ENCODE measurements around the gene PNKD. TPM values are rescaled to one million over a fixed set of nuclear protein-coding genes. Genes with fewer than 3 reads are reported as not detected.

Gene PNKD
- total and polyA plus RNA-seq, 2 donors from 2014 or later = 90.6 to 244 TPM

- Histone ChIP-seq H3K9ac (ENCODE audit: low read length in 3 of 3) (no peak overlapping the region), H3K4me3 (ENCODE audit: low read length in 3 of 3) (no peak overlapping the region), H3K27ac (ENCODE audit: low read depth in 2 of 2, low read length in 2 of 2) (no peak overlapping the region), H3K27me3 (ENCODE audit: control insufficient read depth, insufficient read depth, low read length) (no peaks in the 10 kb centered on the region), H3K9me3 (ENCODE audit: control insufficient read depth in 2 of 3, insufficient read depth in 1 of 3, low read length in 3 of 3) (no peaks in the 10 kb centered on the region), H3K36me3 (ENCODE audit: control insufficient read depth in 2 of 3, insufficient read depth in 3 of 3, low read length in 3 of 3) (peaks cover 0 to 39% (median 12%) of the 10 kb centered on the region in 3 donors), H3K4me1 (ENCODE audit: control insufficient read depth in 2 of 3, insufficient read depth in 2 of 3, low read depth in 1 of 3, low read length in 3 of 3) (peaks cover 0 to 19% (median 15%) of the 10 kb centered on the region in 3 donors)
- no peak for TF ChIP-seq CTCF (IDR thresholded peaks at IDR 0.05; ENCODE audit: borderline replicate concordance, extremely low read depth, insufficient read depth)
- intact Hi-C loops (cut with DNase I) = no loop called here
- DNase-seq (peak in 2 of 5 donors; percentile 52 to 58), FAIRE-seq (no peak)
Observed at GRCh38 chr2:218264773-218265561, 5.4 kb upstream of the PNKD start.

GRCh38 chr2:218265626-218266025, 4.7 kb upstream of the PNKD start:
- FAIRE-seq = no peak
- H3K36me3 ChIP-seq (ENCODE audit: control insufficient read depth in 2 of 3, insufficient read depth in 3 of 3, low read length in 3 of 3) = peaks cover 0 to 39% (median 12%) of the 10 kb centered on the region in 3 donors
- H3K27me3 ChIP-seq (ENCODE audit: control insufficient read depth, insufficient read depth, low read length) = no peaks in the 10 kb centered on the region
- intact Hi-C loops (cut with DNase I) = no loop called here
- no peaks in the 10 kb centered on the region for H3K9me3 ChIP-seq (ENCODE audit: control insufficient read depth in 2 of 3, insufficient read depth in 1 of 3, low read length in 3 of 3)
- no peak overlapping the region for H3K4me3 ChIP-seq (ENCODE audit: low read length in 3 of 3)
- DNase-seq = peak in 1 of 5 donors; percentile 56
- H3K4me1 ChIP-seq (ENCODE audit: control insufficient read depth in 2 of 3, insufficient read depth in 2 of 3, low read depth in 1 of 3, low read length in 3 of 3) = peaks cover 0 to 19% (median 11%) of the 10 kb centered on the region in 3 donors
- no peak for TF ChIP-seq CTCF (IDR thresholded peaks at IDR 0.05; ENCODE audit: borderline replicate concordance, extremely low read depth, insufficient read depth)
- H3K9ac ChIP-seq (ENCODE audit: low read length in 3 of 3) = no peak overlapping the region
- no peak overlapping the region for H3K27ac ChIP-seq (ENCODE audit: low read depth in 2 of 2, low read length in 2 of 2)

GRCh38 chr2:218266316-218266979, 3.9 kb upstream of the PNKD start:
- Histone ChIP-seq H3K27me3 (ENCODE audit: control insufficient read depth, insufficient read depth, low read length) (no peaks in the 10 kb centered on the region), H3K36me3 (ENCODE audit: control insufficient read depth in 2 of 3, insufficient read depth in 3 of 3, low read length in 3 of 3) (peaks cover 0 to 39% (median 12%) of the 10 kb centered on the region in 3 donors), H3K9ac (ENCODE audit: low read length in 3 of 3) (no peak overlapping the region), H3K4me1 (ENCODE audit: control insufficient read depth in 2 of 3, insufficient read depth in 2 of 3, low read depth in 1 of 3, low read length in 3 of 3) (peaks cover 0 to 20% (median 8%) of the 10 kb centered on the region in 3 donors), H3K4me3 (ENCODE audit: low read length in 3 of 3) (no peak overlapping the region), H3K27ac (ENCODE audit: low read depth in 2 of 2, low read length in 2 of 2) (no peak overlapping the region), H3K9me3 (ENCODE audit: control insufficient read depth in 2 of 3, insufficient read depth in 1 of 3, low read length in 3 of 3) (no peaks in the 10 kb centered on the region)
- intact Hi-C loops (cut with DNase I) = no loop called here
- TF ChIP-seq CTCF (IDR thresholded peaks at IDR 0.05; ENCODE audit: borderline replicate concordance, extremely low read depth, insufficient read depth) = no peak
- FAIRE-seq = no peak
- peak in 2 of 5 donors; percentile 36 to 73 for DNase-seq

Measured in kidney (tissue), 14 donors.